GM12878 (cell line): ENCODE measurements around the gene NCKAP5. TPM values are rescaled to one million over a fixed set of nuclear protein-coding genes. Genes with fewer than 3 reads are reported as not detected.

Experiments
- ATAC-seq: fragments of 200-7000 bp; cut with Tn5 transposase; 3 replicates; pipeline ENCODE4 v1.9.1; 2020; ENCODE audit warnings: mild to moderate bottlenecking, moderate library complexity
- BruUV-seq: library from RNA; stranded (reverse); fragments of 400-500 nt; replicated peaks from 2 replicates; lab custom pipeline; 2021; lab: Mats Ljungman, UMichigan
- CTCF ChIA-PET: fragments of 300-600 bp; sonication (Branson Sonifier 250); formaldehyde crosslinking; extraction: SDS; loops from one replicate; lab custom pipeline; 2021; ENCODE audit warnings: inconsistent platforms; lab: Yijun Ruan, JAX
- POLR2A ChIA-PET: fragments of 350-600 bp; formaldehyde crosslinking; extraction: SDS; loops from one replicate; lab custom pipeline; 2021; ENCODE audit warnings: inconsistent platforms; lab: Charles Lee
- RAD21 ChIA-PET: fragments of 300-600 bp; sonication (Branson Sonifier 250); formaldehyde crosslinking; loops from one replicate; lab custom pipeline; 2023; ENCODE audit warnings: antibody characterized with exemption; ENCODE audit not compliant: unreplicated experiment; lab: Charles Lee
- SMC1A ChIA-PET: fragments of 300-600 bp; sonication (Branson Sonifier 250); formaldehyde crosslinking; loops from one replicate; lab custom pipeline; 2023; ENCODE audit not compliant: unreplicated experiment, uncharacterized antibody; lab: Charles Lee
- DNase-seq: peaks from one replicate; pipeline ENCODE4 v3.0.0-alpha.2; 2011; ENCODE audit warnings: low read depth, low spot score
- FAIRE-seq: peaks from 3 replicates; lab custom pipeline; 2011; peaks lifted over from hg19 to GRCh38; lab: Jason Lieb, UNC
- H2AFZ ChIP-seq: 2 replicates; pipeline ENCODE4 v1.6.0; 2011; ENCODE audit warnings: low read depth, low read length, control low read depth; ENCODE audit not compliant: control insufficient read depth
- H3K27ac ChIP-seq: 2 replicates; pipeline ENCODE4 v1.5.1; 2011; ENCODE audit warnings: control low read depth; ENCODE audit not compliant: control insufficient read depth, insufficient read depth
- H3K27me3 ChIP-seq, 2 experiments: replicated peaks in 1 of 2; 2 replicates each; pipeline versions ENCODE4 v1.6.0 to v1.6.1; 2011; ENCODE audit warnings: low read length in 1 of 2; ENCODE audit not compliant: control insufficient read depth in 2 of 2, insufficient read depth in 2 of 2
- H3K36me3 ChIP-seq, 2 experiments: 2 replicates each; pipeline ENCODE4 v1.5.1; 2011; ENCODE audit warnings: low read length in 1 of 2; ENCODE audit not compliant: control insufficient read depth in 2 of 2, insufficient read depth in 2 of 2
- H3K4me1 ChIP-seq: 2 replicates; pipeline ENCODE4 v1.6.1; 2011; ENCODE audit warnings: mild to moderate bottlenecking, low read length, moderate library complexity, mixed read lengths; ENCODE audit not compliant: control insufficient read depth, insufficient read depth
- H3K4me2 ChIP-seq: 2 replicates; pipeline ENCODE4 v1.6.0; 2011; ENCODE audit warnings: control low read depth; ENCODE audit not compliant: control insufficient read depth, insufficient read depth
- H3K4me3 ChIP-seq: fragments of 200-600 bp; sonication (generic); 2 replicates; pipeline ENCODE4 v1.5.1; 2016
- H3K79me2 ChIP-seq: 2 replicates; pipeline ENCODE4 v1.6.0; 2011; ENCODE audit warnings: low read length; ENCODE audit not compliant: control insufficient read depth, insufficient read depth
- H3K9ac ChIP-seq: 2 replicates; pipeline ENCODE4 v1.8.0; 2011; ENCODE audit warnings: low read length, control low read depth, mixed read lengths; ENCODE audit not compliant: control insufficient read depth, insufficient read depth
- H3K9me3 ChIP-seq: replicated peaks from 3 replicates; pipeline ENCODE4 v1.5.1; 2011; ENCODE audit warnings: mild to moderate bottlenecking, low read length; ENCODE audit not compliant: control insufficient read depth, insufficient read depth
- H4K20me1 ChIP-seq: 2 replicates; pipeline ENCODE4 v1.6.0; 2011; ENCODE audit not compliant: control insufficient read depth, insufficient read depth
- BHLHE40 ChIP-seq, 2 experiments: fragments of 450-650 bp in 1 of 2; IDR thresholded peaks; 2 replicates each; pipeline ENCODE4 v1.6.1; 2011 to 2017; ENCODE audit warnings: low read depth in 2 of 2, borderline replicate concordance in 1 of 2, improper control_type of control experiment in 1 of 2, low read length in 1 of 2, mild to moderate bottlenecking in 1 of 2
- CHD2 ChIP-seq: IDR thresholded peaks from 2 replicates; pipeline ENCODE4 v1.6.1; 2011; ENCODE audit warnings: low read depth, low read length, improper control_type of control experiment, borderline replicate concordance
- CUX1 ChIP-seq: IDR thresholded peaks from 2 replicates; pipeline ENCODE4 v1.6.1; 2012; ENCODE audit warnings: improper control_type of control experiment, low read depth, low read length; ENCODE audit not compliant: insufficient replicate concordance
- FOXM1 ChIP-seq: IDR thresholded peaks from 2 replicates; pipeline ENCODE4 v1.6.1; 2012; ENCODE audit warnings: low read depth, mild to moderate bottlenecking, inconsistent platforms, low read length, moderate library complexity
- HDAC2 ChIP-seq: fragments of 200-600 bp; sonication (generic); IDR thresholded peaks from 2 replicates; pipeline ENCODE4 v1.6.1; 2017
- HSF1 ChIP-seq: fragments of 150-350 bp; IDR thresholded peaks from 2 replicates; pipeline ENCODE4 v1.6.1; 2014; ENCODE audit warnings: mild to moderate bottlenecking, low read depth, low read length
- IKZF1 ChIP-seq: fragments of 450-650 bp; conservative IDR thresholded peaks from 2 replicates; pipeline ENCODE4 v1.6.1; 2017; ENCODE audit warnings: antibody characterized with exemption, mild to moderate bottlenecking
- IRF3 ChIP-seq: fragments of 450-650 bp; IDR thresholded peaks from 2 replicates; pipeline ENCODE4 v1.6.1; 2014; ENCODE audit warnings: mild to moderate bottlenecking
- KDM1A ChIP-seq: fragments of 200-600 bp; sonication (generic); IDR thresholded peaks from 2 replicates; pipeline ENCODE4 v1.6.1; 2016; ENCODE audit warnings: borderline replicate concordance
- MTA2 ChIP-seq: fragments of 450-650 bp; IDR thresholded peaks from 2 replicates; pipeline ENCODE4 v1.6.1; 2016; ENCODE audit warnings: low read depth, mild to moderate bottlenecking, moderate library complexity
- MYC ChIP-seq: IDR thresholded peaks from 2 replicates; pipeline ENCODE4 v1.6.1; 2011; ENCODE audit warnings: mild to moderate bottlenecking, low read length, moderate library complexity, inconsistent platforms; ENCODE audit not compliant: insufficient read depth, insufficient replicate concordance, insufficient read length, severe bottlenecking
- PBX3 ChIP-seq: IDR thresholded peaks from 2 replicates; pipeline ENCODE4 v1.6.1; 2011; ENCODE audit warnings: mild to moderate bottlenecking, low read depth, low read length, moderate library complexity; ENCODE audit not compliant: insufficient replicate concordance
- RB1 ChIP-seq: fragments of 450-650 bp; formaldehyde crosslinking; IDR thresholded peaks from 2 replicates; pipeline ENCODE4 v1.6.1; 2017; ENCODE audit warnings: mild to moderate bottlenecking, borderline replicate concordance
- RCOR1 ChIP-seq: conservative IDR thresholded peaks from 2 replicates; pipeline ENCODE4 v1.6.1; 2012; ENCODE audit warnings: low read depth, low read length, improper control_type of control experiment
- SPI1 ChIP-seq: IDR thresholded peaks from 2 replicates; pipeline ENCODE4 v1.6.1; 2011; ENCODE audit warnings: low read depth, mild to moderate bottlenecking, low read length, moderate library complexity, borderline replicate concordance; ENCODE audit not compliant: insufficient read depth
- WGBS: methylation state at CpG from one replicate; pipeline ENCODE4 v1.1.6; 2016; ENCODE audit warnings: low lambda C conversion rate; ENCODE audit not compliant: insufficient replicate concordance, insufficient coverage; ENCODE audit errors: missing lambda C conversion rate; 5-methylcytosine and 5-hydroxymethylcytosine counted together
- in situ Hi-C: fragments of 300-500 bp; cut with MboI; formaldehyde crosslinking; loops from 9 replicates; pipeline ENCODE4 v1.14.3; 2018; ENCODE audit warnings: mixed read lengths
- intact Hi-C: fragments of 100-400 bp; cut with micrococcal nuclease; formaldehyde crosslinking; loops from one replicate; pipeline ENCODE4 v1.14.2; 2022; ENCODE audit not compliant: unreplicated experiment
- polyA plus RNA-seq, 11 experiments: library from polyadenylated mRNA; depleted of rRNA in 4 of 11; unstranded in 6 of 11; stranded (reverse) in 5 of 11; fragments of >200 nt; fragmentation: Nextera tagmentation in 4 of 11; fragmentation: Illumina TruSeq in 1 of 11; extraction: Ambion mirVana in 4 of 11; extraction: Trizol in 1 of 11; gene quantifications; 1 replicate in 1 of 11; 2 replicates in 10 of 11; pipeline versions ENCODE4 v1.2.1 to v1.2.3, GENCODE V29; 2011 to 2016; ENCODE audit warnings: inconsistent platforms in 2 of 11, missing spikeins in 2 of 11, low read depth in 1 of 11
- total RNA-seq, 4 experiments: library from RNA; depleted of rRNA in 3 of 4; stranded (reverse); fragments of >200 nt in 3 of 4; fragmentation: Illumina TruSeq in 1 of 4; extraction: Trizol in 1 of 4; gene quantifications; 2 replicates each; pipeline versions ENCODE4 v1.2.1 to v1.2.3, GENCODE V29; 2013 to 2021

NCKAP5 gene
- total and polyA plus RNA-seq, 10 of the 15 experiments (the other 5 are each of a cell fraction or from before 2014, with no cell fraction given) = 0.06 to 0.44 (median 0.16) TPM

GRCh38 chr2:132636346-132636745, 931.9 kb downstream of the NCKAP5 start:
- CTCF ChIA-PET = no interaction called here

More at GRCh38 chr2:132636346-132636745, 931.9 kb downstream of the NCKAP5 start:
- Histone ChIP-seq H3K4me2 (no peak overlapping the region), H3K4me1 (no peaks in the 10 kb centered on the region), H3K36me3 (no peaks in the 10 kb centered on the region), H2AFZ (no peak overlapping the region), H3K9me3 (no peaks in the 10 kb centered on the region), H3K27ac (no peak overlapping the region), H3K79me2 (no peaks in the 10 kb centered on the region), H4K20me1 (no peaks in the 10 kb centered on the region), H3K9ac (no peak overlapping the region), H3K27me3 (no peaks in the 10 kb centered on the region; a peak in 1 of 4 replicates), H3K4me3 (no peak overlapping the region)
- SMC1A ChIA-PET = interaction anchor here (1.1 kb wide), 1 partner anchor 12 kb away, joined by 3 read pairs; no protein-coding TSS in a partner anchor
- RAD21 ChIA-PET = no interaction called here
- in situ Hi-C loops = no loop called here
- TF ChIP-seq RB1 (no peak), RCOR1 (no peak), PBX3 (no peak), MTA2 (no peak), HDAC2 (no peak), SPI1 (no peak), IRF3 (no peak), CUX1 (no peak), FOXM1 (no peak), CHD2 (no peak), BHLHE40 (IDR thresholded peaks at IDR 0.05; ENCODE audit: borderline replicate concordance in 1 of 2, low read depth in 2 of 2, low read length in 1 of 2) (no peak), HSF1 (no peak), KDM1A (no peak), MYC (no peak), IKZF1 (no peak)
- FAIRE-seq (no peak), ATAC-seq (no peak), DNase-seq (no peak)
- BruUV-seq = no TSS peak
- POLR2A ChIA-PET = no interaction called here
- 0% methylated on average over 1 of the region's 1 CpG for whole genome bisulfite sequencing
- intact Hi-C loops = no loop called here
